ENCODE results near the gene ALPK3. TPM values are rescaled to one million over a fixed set of nuclear protein-coding genes. Genes with fewer than 3 reads are reported as not detected.

ALPK3 gene
- total and polyA plus RNA-seq, 10 of the 15 experiments (the other 5 are each of a cell fraction or from before 2014, with no cell fraction given): under 0.01 to 0.05 (median 0.02) TPM; not detected in 6

DNA sequence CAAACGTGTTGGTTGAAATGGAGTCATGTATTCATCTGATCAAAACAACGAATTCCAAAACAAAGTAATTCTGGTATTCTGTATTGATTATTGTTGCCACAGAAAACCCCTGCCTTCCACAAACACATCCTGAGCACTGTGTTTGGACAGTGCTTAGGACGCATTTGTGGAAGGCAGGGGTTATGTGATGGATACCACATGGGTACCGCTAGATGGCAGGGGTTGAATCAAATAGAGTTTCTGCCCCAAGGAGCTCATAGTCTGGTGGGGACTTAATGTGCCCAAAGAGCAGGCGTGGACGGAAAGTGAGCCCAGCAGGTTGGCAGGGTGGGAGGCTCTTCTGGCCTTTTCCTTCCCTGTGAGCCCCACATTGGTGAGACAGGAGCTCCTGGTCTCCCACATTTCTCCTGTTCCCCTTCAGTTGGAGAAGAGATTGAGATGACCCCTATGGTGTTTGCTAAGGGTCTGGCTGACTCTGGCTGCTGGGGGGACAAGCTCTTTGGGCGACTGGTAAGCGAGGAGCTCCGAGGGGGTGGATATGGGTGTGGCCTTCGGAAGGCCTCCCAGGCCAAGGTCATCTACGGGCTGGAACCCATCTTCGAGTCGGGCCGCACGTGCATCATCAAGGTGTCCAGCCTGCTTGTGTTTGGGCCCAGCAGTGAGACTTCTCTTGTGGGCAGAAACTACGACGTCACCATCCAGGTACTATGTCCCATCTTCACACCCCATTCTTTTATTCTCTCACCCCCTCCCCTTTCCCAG lies 45.2 kb downstream of the ALPK3 start:
- no peak overlapping the region for H3K9ac ChIP-seq (ENCODE audit: control insufficient read depth, insufficient read depth, low read length)
- no peak for DNase-seq (ENCODE audit: low read depth, low spot score)
- RAD21 ChIA-PET (ENCODE audit: unreplicated experiment): interaction anchor here (0.7 to 1.7 kb wide), 4 partner anchors 10 to 307 kb away, joined by 3 to 8 read pairs (median 4); no protein-coding TSS in a partner anchor
- H4K20me1 ChIP-seq (ENCODE audit: control insufficient read depth, insufficient read depth): no peaks in the 10 kb centered on the region
- no peak overlapping the region for H2AFZ ChIP-seq (ENCODE audit: control insufficient read depth, low read depth, low read length)
- POLR2A ChIA-PET: no interaction called here
- in situ Hi-C loops (cut with MboI): no loop called here
- no peaks in the 10 kb centered on the region for H3K79me2 ChIP-seq (ENCODE audit: control insufficient read depth, insufficient read depth, low read length)
- H3K36me3 ChIP-seq (ENCODE audit: control insufficient read depth in 2 of 2, insufficient read depth in 2 of 2, low read length in 1 of 2): no peaks in the 10 kb centered on the region
- H3K9me3 ChIP-seq (replicated peaks; ENCODE audit: control insufficient read depth, insufficient read depth, low read length): no peaks in the 10 kb centered on the region
- SMC1A ChIA-PET (ENCODE audit: uncharacterized antibody, unreplicated experiment): interaction anchor here (1.1 to 1.2 kb wide), 2 partner anchors 9 to 20 kb away, joined by 3 read pairs; no protein-coding TSS in a partner anchor
- H3K4me1 ChIP-seq (ENCODE audit: control insufficient read depth, insufficient read depth, low read length): no peaks in the 10 kb centered on the region
- 45% methylated on average over 17 of the region's 17 CpGs for WGBS (ENCODE audit: insufficient coverage, insufficient replicate concordance, low lambda C conversion rate, missing lambda C conversion rate)
- H3K4me3 ChIP-seq: no peak overlapping the region
- intact Hi-C loops (cut with micrococcal nuclease; ENCODE audit: unreplicated experiment): no loop called here
- peak in 2 of 3 experiments; percentile 16 to 19; a peak in 2 of 6 replicates for TF ChIP-seq CTCF (IDR thresholded peaks at IDR 0.05 in 2 of 3, conservative IDR thresholded peaks at IDR 0.05 in 1 of 3; ENCODE audit: control insufficient read depth in 2 of 3, extremely low read depth in 1 of 3, insufficient read depth in 1 of 3, low read depth in 3 of 3, low read length in 3 of 3)
- no peak for TF ChIP-seq TAF1 (IDR thresholded peaks at IDR 0.05; ENCODE audit: borderline replicate concordance, low read depth, low read length)
- TF ChIP-seq SMC3 (IDR thresholded peaks at IDR 0.05; ENCODE audit: borderline replicate concordance, low read length): no peak
- no peak for TF ChIP-seq BACH1 (IDR thresholded peaks at IDR 0.05; ENCODE audit: borderline replicate concordance)
- no TSS peak for BruUV-seq (replicated peaks)
- peaks cover 0 to 4% of the 10 kb centered on the region in 2 experiments; a peak in 3 of 4 replicates for H3K27me3 ChIP-seq (replicated peaks in 1 of 2; ENCODE audit: control insufficient read depth in 2 of 2, insufficient read depth in 2 of 2, low read length in 1 of 2)
- H3K27ac ChIP-seq (ENCODE audit: control insufficient read depth, insufficient read depth): no peak overlapping the region
- FAIRE-seq: no peak
- H3K4me2 ChIP-seq (ENCODE audit: control insufficient read depth, insufficient read depth): no peak overlapping the region
- CTCF ChIA-PET: interaction anchor here (0.8 to 1.1 kb wide), 4 partner anchors 9 to 275 kb away, joined by 3 to 4 read pairs (median 4); no protein-coding TSS in a partner anchor
- ATAC-seq: no peak; the same call in 2 of the 3 replicates

All from GM12878 (cell line).